Fibroblast of villous mesenchyme (primary cell): Measurements from ENCODE around the gene OR5H15. TPM values are rescaled to one million over a fixed set of nuclear protein-coding genes. Genes with fewer than 3 reads are reported as not detected.
"Not testable (repeated sequence)": the region's sequence is repeated elsewhere in the genome, so short reads cannot be mapped to it uniquely, and the experiment has no call there.

Source experiments
- DNase-seq: peaks from one replicate; pipeline ENCODE4 v3.0.0-alpha.2; 2010; ENCODE audit warnings: low read depth
- H3K4me3 ChIP-seq: 2 replicates; pipeline ENCODE4 v1.5.1; 2011; ENCODE audit warnings: low read depth, mild to moderate bottlenecking, low read length
- total RNA-seq: library from RNA; depleted of rRNA; stranded (reverse); fragments of >200 nt; gene quantifications from 2 replicates; pipeline ENCODE4 v1.2.3, GENCODE V29; 2012
- TF ChIP-seq, protein P1 (sequence below): IDR thresholded peaks from 2 replicates; pipeline ENCODE4 v1.5.1; 2012; ENCODE audit warnings: low read depth, mild to moderate bottlenecking, low read length; ENCODE audit not compliant: insufficient read depth

The OR5H15 gene
- total RNA-seq: not detected in 2 replicates

DNA sequence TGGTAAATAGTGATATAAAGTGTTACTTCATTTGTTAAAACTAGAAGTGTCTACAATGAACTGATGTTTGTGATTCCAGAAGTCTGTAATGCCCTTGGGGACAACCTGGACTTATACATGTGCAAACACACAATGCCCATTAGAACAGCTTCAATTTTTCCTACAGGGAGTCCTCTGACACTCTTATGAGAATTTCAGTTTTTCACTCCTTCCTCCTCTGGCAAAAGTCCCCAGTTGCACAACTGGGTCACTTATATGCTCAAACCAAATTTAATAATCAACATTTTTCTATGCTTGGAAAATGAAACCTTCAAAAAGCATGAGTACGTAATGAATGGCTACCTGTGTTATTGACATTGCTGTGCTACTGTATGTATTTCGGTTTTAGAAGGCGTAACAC, at the start of gene OR5H15:
Gene OR5H15, plus strand, starts transcription at position 301 of the 400 bp plus-strand sequence. CDS start 2,004 bp downstream, outside the sequence.
- DNase-seq: no peak
- TF ChIP-seq, protein P1, sequence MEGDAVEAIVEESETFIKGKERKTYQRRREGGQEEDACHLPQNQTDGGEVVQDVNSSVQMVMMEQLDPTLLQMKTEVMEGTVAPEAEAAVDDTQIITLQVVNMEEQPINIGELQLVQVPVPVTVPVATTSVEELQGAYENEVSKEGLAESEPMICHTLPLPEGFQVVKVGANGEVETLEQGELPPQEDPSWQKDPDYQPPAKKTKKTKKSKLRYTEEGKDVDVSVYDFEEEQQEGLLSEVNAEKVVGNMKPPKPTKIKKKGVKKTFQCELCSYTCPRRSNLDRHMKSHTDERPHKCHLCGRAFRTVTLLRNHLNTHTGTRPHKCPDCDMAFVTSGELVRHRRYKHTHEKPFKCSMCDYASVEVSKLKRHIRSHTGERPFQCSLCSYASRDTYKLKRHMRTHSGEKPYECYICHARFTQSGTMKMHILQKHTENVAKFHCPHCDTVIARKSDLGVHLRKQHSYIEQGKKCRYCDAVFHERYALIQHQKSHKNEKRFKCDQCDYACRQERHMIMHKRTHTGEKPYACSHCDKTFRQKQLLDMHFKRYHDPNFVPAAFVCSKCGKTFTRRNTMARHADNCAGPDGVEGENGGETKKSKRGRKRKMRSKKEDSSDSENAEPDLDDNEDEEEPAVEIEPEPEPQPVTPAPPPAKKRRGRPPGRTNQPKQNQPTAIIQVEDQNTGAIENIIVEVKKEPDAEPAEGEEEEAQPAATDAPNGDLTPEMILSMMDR: no peak
- no peak within 1 kb of the TSS for H3K4me3 ChIP-seq

DNA sequence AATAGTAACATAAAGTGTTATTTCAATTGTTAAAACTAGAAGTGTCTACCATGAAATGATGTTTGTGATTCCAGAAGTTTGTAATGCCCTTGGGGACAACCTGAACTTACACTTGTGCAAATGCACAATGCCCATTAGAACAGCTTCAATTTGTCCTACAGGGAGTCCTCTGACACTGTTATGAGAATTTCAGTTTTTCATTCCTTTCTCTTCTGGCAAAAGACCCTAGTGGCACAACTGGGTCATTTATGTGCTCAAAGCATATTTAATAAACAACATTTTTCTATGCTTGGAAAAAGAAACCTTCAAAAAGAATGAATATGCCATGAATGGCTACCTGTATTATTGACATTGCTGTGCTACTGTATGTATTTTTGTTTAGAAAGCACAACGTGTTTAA, 36.1 kb upstream of the OR5H15 start, which contains the start of gene OR5H1:
Gene OR5H1, plus strand, starts transcription at position 301 of the 400 bp plus-strand sequence. CDS start 1,977 bp downstream, outside the sequence.
- H3K4me3 ChIP-seq: no peak within 1 kb of the TSS
- TF ChIP-seq, protein P1: no peak
- no peak for DNase-seq

DNA sequence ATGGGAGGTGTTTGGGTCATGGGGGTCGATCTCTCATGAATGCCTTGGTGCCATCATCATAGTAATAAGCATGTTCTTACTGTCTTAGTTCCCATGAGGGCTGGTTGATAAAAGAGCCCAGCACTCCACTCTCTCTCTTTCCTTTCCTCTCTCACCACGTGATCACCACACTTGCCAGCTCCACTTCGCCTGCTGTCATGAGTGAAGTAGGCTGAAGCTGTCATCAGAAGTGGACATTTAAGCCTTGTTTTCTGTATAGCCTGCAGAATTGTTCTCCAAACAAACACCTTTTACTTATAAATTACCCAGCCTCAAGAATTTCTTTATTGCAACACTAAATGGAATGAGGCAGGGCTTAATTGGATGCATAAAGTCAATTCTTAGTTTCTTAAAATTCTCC, 29.9 kb upstream of the OR5H15 start:
- DNase-seq: no peak
- TF ChIP-seq, protein P1: no peak
- no peak overlapping the region for H3K4me3 ChIP-seq

DNA sequence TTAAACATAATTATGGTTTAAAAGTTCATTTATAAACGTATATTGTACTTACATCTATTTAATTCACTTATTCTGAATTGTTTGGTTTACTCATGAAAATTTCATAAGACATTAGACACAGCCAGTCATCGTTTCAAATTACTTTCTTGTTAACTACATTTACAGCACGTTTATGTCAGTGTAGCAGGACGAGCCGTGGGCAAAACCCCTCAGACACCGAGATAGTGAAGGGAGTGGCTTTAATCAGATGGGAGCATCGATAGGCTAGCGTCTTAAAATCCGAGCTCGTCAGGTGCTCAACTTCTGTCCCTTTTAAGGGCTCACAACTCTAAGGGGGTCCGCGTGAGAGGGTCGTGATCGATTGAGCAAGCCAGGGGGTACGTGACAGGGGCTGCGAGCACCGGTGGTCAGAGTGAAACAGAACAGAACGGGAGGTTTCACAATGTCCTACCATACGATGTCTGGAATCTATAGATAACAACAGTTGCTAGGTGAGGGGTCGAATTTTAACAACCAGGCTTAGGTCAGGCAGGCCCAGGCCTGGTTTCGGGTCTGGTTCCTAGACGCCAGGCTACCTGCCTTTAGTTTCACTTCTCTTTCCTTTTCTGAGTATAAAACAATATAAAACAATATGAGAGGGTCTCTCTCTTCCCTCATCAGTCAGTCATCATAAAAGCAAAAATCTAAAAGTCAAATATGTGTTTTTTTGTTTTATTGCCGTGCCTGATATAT, 28.5 kb upstream of the OR5H15 start:
- DNase-seq: not testable (repeated sequence)

DNA sequence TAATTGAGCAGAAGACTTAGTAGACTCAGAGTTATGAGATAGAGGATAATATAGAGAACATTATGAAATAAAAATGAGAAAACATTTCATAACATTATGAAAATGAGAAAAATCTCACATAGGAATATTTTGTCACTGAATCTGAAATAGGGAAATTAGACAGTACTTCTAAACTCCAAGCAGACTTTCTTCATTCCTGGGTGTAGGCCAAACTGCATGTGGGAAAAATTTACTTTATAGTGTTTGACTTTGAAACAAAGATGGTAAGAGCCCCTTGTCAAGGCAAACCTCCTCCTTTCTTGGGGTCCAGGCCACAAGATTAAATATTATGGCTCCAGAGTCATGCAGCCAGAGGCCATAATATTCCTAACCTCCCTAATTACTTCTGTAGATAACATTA, 26.0 kb upstream of the OR5H15 start:
- DNase-seq: no peak

More for the DNA sequence above, 28.5 kb upstream of the OR5H15 start:
- not testable (repeated sequence) for H3K4me3 ChIP-seq

DNA sequence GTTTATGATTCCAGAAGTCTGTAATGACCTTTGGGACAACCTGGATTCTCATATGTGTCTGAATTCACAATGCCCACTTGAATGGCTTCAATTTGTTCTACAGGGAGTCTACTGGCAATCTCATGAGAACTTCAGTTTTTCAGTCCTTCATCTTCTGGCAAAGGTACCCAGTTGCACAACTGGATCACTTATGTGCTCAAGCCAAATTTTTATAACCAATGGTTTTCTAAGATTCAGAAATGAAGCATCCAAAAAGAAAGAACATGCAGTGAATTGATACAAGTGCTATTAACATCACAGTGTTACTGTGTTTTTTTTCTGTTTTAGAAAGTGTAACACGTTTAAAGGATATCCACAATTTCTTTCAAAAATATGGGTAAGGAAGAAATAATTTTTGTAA, 19.3 kb upstream of the OR5H15 start, which contains the start of gene OR5H14:
Gene OR5H14, plus strand, starts transcription at position 301 of the 400 bp plus-strand sequence. CDS start 1,907 bp downstream, outside the sequence.
- no peak for DNase-seq
- TF ChIP-seq, protein P1: no peak
- no peak within 1 kb of the TSS for H3K4me3 ChIP-seq

More for the DNA sequence above, 26.0 kb upstream of the OR5H15 start:
- no peak overlapping the region for H3K4me3 ChIP-seq
- TF ChIP-seq, protein P1: no peak

DNA sequence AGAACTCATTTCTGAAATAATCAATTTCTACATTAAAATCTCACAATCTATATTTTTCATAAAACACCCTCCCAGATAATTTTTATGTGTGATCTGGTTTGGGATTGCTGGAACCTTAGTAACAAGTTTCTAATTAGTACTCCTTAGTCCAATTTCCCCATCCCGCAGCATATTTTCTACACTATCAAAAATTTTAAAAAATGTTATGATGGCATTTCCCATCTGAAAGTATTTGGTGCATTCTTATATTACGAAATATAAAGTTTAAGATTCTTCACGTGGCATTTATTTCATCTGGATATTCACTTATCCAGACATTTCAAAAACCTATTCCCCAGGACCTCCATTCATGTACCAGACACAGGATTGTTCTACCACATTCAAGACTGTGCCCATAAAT, 17.7 kb upstream of the OR5H15 start:
- H3K4me3 ChIP-seq: no peak overlapping the region
- DNase-seq: no peak
- TF ChIP-seq, protein P1: no peak

DNA sequence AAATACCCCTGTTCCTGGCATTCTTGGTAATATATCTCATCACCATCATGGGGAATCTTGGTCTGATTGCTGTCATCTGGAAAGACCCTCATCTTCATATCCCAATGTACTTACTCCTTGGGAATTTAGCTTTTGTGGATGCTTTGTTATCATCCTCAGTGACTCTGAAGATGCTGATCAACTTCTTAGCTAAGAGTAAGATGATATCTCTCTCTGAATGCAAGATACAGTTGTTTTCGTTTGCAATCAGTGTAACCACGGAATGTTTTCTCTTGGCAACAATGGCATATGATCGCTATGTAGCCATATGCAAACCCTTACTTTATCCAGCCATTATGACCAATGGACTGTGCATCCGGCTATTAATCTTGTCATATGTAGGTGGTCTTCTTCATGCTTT, 17.0 kb upstream of the OR5H15 start:
- not testable (repeated sequence) for H3K4me3 ChIP-seq, DNase-seq
